SH-SY5Y (cell line): ENCODE measurements around the gene PIGO.

Experiments
- GATA2 ChIP-seq: IDR thresholded peaks from 2 replicates; pipeline ENCODE4 v1.6.1; 2011; ENCODE audit warnings: mild to moderate bottlenecking, low read depth, low read length
- GATA3 ChIP-seq: IDR thresholded peaks from 2 replicates; pipeline ENCODE4 v1.6.1; 2011; ENCODE audit warnings: low read depth, mild to moderate bottlenecking, low read length, moderate library complexity

GRCh38 chr9:35054871-35055644, 41.3 kb downstream of the PIGO start:
- TF ChIP-seq GATA2 (no peak), GATA3 (no peak)
